Measurements from ENCODE around the gene PLEKHJ1.

PLEKHJ1 gene

DNA sequence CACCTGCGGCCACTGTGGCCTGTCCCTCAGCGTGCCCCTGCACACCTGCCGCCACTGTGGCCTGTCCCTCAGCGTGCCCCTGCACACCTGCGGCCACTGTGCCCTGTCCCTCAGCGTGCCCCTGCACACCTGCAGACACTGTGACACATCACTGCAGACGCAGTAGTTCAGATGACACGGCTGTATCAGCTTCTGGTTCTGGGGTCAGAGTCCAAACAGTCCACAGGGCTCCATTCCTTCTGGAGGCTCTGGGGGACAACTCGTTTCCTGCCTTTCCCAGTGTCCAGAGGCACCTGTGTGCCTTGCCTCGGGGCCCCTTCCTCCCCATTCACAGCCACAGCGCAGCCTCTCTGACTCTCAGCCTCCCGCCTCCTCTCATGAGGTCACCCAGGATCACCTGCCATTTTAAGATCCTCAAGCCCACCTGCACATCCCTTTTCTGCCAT lies 6.0 kb upstream of the PLEKHJ1 start:
- Mint-ChIP-seq H3K4me1 (ENCODE audit: low read depth in 2 of 2) (peaks cover 50 to 55% of the 10 kb centered on the region in 2 donors), H3K9me3 (no peaks in the 10 kb centered on the region), H3K36me3 (ENCODE audit: insufficient read depth) (peaks cover 67% of the 10 kb centered on the region), H3K27me3 (no peaks in the 10 kb centered on the region), H3K27ac (peak overlapping the region; percentile 83 to 88), H3K4me3 (peak overlapping the region; percentile 90 to 96)
- ATAC-seq (replicated peaks) (no peak), DNase-seq (no peak)

DNA sequence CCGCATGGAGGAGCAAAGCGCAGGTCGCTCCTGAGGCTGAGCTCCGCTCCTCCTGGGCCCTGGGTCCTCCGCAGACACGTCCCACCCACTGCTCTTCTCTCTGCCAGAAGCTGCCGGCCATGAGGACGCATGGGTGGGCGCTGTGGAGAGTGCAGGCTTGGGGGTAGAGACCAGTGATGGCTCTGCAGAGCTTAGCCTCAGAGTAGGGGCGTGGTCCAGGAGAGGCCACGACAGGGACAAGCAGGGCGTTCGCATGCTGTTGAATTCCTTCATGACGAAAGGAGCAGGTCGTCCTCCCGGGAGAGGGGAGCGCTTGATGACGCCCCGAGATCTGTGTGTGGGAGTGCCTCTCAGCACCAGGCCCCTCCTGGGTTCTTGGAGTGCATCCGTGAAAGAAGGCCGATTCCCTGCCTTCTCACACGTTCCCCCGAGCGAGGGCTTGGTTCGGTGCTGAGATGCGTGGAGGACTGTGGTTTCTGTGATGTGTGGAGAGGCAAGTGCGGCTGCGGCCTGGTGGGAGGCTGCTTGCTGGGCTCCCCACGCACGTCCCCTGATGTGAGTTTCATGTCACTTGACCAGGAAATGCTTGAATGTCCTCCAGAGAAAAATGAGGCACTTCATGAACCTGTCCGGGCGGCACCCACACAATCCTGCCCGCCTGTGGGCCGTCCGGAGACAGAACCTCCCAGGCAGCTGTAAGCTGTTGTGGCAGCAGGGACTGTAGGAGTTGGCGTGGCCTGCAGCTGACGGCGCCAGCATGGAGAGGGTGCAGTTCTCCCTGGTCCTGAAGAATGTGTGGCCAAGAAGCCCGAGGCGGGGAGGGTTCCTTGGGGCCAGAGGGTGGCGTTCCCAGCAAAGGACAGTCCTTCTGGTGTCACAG lies 5.0 kb upstream of the PLEKHJ1 start:
- peaks cover 53 to 61% of the 10 kb centered on the region in 2 donors for H3K4me1 Mint-ChIP-seq (ENCODE audit: low read depth in 2 of 2)
- DNase-seq (no peak), ATAC-seq (replicated peaks) (no peak)
- peaks cover 70% of the 10 kb centered on the region for H3K36me3 Mint-ChIP-seq (ENCODE audit: insufficient read depth)
- peak overlapping the region; percentile 98 to 100 for H3K27ac Mint-ChIP-seq
- no peaks in the 10 kb centered on the region for H3K27me3 Mint-ChIP-seq
- H3K9me3 Mint-ChIP-seq, result no peaks in the 10 kb centered on the region
- peak overlapping the region; percentile 90 to 96 for H3K4me3 Mint-ChIP-seq

DNA sequence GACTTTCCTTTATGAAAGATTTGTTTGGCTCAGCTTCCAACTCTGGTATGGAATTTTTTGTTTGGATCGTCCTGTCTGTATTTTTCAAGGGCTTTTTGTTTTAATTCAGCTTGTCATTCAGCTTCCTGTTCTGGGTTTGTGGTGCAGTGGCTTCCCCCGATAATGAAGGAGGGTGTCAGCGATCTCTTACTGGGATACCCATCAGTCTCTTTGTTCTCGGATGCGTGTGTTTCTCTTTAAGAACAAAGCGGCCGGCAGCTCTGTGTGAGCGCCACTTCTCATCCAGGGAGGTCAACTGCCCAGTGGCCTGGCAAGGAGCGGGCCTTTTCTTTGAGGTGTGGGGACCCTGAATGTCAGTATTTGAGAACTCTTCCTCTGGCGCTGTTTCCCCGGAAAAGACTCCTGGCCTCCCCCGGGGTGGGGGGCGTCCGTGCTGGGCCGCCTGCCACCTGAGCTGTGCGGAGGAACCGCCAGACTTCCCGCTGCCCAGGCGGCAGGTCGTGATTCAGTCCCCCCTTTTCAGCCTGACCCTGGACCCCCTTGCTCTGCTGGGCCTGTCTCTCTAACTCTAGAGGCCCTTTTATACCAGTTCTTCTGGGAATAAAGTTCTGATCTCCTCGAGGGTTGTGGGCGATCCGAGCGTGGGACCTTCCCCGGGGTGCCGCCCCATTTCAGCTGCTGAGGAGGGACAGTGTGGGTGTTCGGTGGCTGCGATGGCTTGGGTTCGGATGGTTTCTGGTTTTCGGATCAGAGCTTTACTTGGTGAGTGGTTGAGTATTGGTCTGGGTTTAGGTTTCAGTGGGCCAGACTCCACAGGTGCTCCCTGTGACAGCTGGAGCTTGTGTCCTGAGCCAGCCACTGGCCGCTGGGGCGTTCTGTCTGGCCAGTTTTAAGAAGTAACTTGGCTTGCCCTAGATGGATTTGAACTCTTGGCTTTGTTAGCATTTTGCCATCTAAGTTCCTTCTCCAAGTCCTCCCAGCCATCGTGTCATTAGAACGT lies 3.9 kb upstream of the PLEKHJ1 start:
- H3K27me3 Mint-ChIP-seq, result no peaks in the 10 kb centered on the region
- peak overlapping the region; percentile 98 to 100 for H3K27ac Mint-ChIP-seq
- H3K4me1 Mint-ChIP-seq (ENCODE audit: low read depth in 2 of 2), result peaks cover 58 to 63% of the 10 kb centered on the region in 2 donors
- H3K4me3 Mint-ChIP-seq, result peak overlapping the region; percentile 90 to 96
- no peaks in the 10 kb centered on the region for H3K9me3 Mint-ChIP-seq
- DNase-seq, result no peak
- peak; percentile 7 for ATAC-seq (replicated peaks)
- peaks cover 66% of the 10 kb centered on the region for H3K36me3 Mint-ChIP-seq (ENCODE audit: insufficient read depth)

DNA sequence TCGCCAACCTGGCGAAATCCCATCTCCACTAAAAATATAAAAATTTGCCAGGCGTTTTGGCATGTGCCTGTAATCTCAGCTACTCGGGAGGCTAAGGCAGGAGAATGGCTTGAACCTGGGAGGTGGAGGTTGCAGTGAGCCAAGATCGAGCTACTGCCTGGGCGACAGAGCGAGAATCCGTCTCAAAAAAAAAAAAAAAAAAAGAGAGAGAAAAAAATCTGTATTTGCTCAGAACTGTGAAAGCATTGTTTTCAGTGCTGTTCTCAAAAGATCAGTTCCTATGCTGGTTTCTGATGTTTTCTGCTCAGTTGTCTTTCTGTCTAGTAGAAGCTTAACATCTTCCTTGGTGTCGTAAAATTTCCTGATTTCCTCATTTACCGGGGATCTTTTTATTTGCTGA lies 3.0 kb upstream of the PLEKHJ1 start:
- no peak for ATAC-seq (replicated peaks)
- Mint-ChIP-seq H3K27me3 (no peaks in the 10 kb centered on the region), H3K4me1 (ENCODE audit: low read depth in 2 of 2) (peaks cover 67 to 70% of the 10 kb centered on the region in 2 donors)

DNA sequence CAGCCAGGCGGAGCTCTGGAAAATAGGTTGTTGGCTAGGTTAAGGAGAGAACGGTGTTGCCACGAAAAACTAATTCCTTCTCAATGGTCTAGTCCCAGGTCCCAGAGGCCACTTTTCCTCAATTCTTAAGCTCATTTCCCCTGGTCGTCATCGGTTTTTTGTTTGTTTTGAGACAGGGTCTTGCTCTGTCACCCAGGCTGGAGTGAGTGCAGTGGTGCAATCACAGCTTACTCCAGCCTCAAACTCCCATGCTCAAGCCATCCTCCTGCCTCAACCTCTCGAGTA lies 1.7 kb upstream of the PLEKHJ1 start:
- DNase-seq, result no peak
- Mint-ChIP-seq H3K4me3 (peak overlapping the region; percentile 90 to 96), H3K9me3 (no peaks in the 10 kb centered on the region), H3K27me3 (no peaks in the 10 kb centered on the region), H3K36me3 (ENCODE audit: insufficient read depth) (peaks cover 51% of the 10 kb centered on the region), H3K4me1 (ENCODE audit: low read depth in 2 of 2) (peaks cover 69 to 73% of the 10 kb centered on the region in 2 donors), H3K27ac (peak overlapping the region; percentile 98 to 100)
- ATAC-seq (replicated peaks), result no peak

More for the DNA sequence above, 3.0 kb upstream of the PLEKHJ1 start:
- H3K4me3 Mint-ChIP-seq, result peak overlapping the region; percentile 90 to 96
- no peaks in the 10 kb centered on the region for H3K9me3 Mint-ChIP-seq
- peak overlapping the region; percentile 98 to 100 for H3K27ac Mint-ChIP-seq
- peaks cover 59% of the 10 kb centered on the region for H3K36me3 Mint-ChIP-seq (ENCODE audit: insufficient read depth)
- no peak for DNase-seq

DNA sequence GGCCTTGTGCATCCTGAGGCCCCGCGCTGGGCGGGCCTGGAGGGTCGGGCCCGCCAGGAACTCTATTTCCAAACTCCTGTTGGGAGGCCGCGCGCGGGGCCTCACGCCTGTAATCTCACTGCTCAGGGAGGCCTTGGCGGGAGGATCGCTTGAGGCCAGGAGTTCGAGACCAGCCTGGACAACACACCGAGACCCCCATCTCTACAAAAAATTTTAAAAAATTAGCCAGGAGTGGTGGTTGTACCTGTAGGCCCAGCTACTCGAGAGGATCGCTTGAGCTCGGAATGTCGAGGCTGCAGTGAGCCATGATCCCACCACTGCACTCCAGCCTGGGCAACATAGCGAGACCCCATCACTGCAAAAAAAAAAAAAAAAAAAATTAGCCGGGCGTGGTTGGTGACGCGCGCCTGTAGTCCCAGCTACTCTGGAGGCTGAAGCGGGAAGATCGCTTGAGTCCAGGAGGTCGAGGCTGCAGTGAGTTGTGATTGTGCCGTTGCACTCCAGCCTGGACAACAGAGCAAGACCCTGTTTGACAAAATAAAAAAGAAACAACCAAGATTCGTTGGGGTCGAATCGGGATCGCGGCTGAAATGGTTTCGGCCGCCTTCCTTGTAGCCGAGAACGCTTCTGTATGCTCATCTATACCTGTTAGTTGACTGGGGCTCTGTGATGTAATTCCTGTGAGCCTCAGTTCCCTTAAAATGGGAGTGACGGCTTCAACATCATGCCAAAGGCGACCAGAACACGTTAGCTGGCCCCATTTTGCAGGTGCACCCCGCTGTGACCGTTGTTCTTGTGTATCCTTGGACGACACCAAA lies 1.1 kb upstream of the PLEKHJ1 start:
- Mint-ChIP-seq H3K4me1 (ENCODE audit: low read depth in 2 of 2) (peaks cover 64 to 68% of the 10 kb centered on the region in 2 donors), H3K36me3 (ENCODE audit: insufficient read depth) (peaks cover 51% of the 10 kb centered on the region), H3K4me3 (peak overlapping the region; percentile 90 to 96), H3K27ac (peak overlapping the region; percentile 98 to 100), H3K27me3 (no peaks in the 10 kb centered on the region), H3K9me3 (no peaks in the 10 kb centered on the region)
- DNase-seq (no peak), ATAC-seq (replicated peaks) (no peak)

DNA sequence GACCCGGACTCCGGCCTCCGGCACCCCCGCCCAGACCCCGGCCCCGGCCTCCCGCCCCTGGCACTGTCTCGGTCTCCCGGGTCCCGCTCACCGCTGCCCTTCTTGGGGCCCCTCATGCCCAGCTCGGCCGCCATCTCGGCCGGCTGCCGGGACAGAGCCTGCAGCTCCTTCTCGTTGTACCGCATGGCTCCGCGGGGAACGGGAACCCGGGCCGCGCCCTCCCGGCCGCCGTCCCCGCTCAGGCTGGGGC lies 140 bp downstream of the PLEKHJ1 start:
- no peaks in the 10 kb centered on the region for H3K27me3 Mint-ChIP-seq
- H3K36me3 Mint-ChIP-seq (ENCODE audit: insufficient read depth), result peaks cover 53% of the 10 kb centered on the region
- ATAC-seq (replicated peaks) (no peak), DNase-seq (no peak)
- peak overlapping the region; percentile 98 to 100 for H3K27ac Mint-ChIP-seq
- H3K4me3 Mint-ChIP-seq, result peak overlapping the region; percentile 90 to 96
- H3K4me1 Mint-ChIP-seq (ENCODE audit: low read depth in 2 of 2), result peaks cover 53 to 59% of the 10 kb centered on the region in 2 donors
- H3K9me3 Mint-ChIP-seq, result no peaks in the 10 kb centered on the region

DNA sequence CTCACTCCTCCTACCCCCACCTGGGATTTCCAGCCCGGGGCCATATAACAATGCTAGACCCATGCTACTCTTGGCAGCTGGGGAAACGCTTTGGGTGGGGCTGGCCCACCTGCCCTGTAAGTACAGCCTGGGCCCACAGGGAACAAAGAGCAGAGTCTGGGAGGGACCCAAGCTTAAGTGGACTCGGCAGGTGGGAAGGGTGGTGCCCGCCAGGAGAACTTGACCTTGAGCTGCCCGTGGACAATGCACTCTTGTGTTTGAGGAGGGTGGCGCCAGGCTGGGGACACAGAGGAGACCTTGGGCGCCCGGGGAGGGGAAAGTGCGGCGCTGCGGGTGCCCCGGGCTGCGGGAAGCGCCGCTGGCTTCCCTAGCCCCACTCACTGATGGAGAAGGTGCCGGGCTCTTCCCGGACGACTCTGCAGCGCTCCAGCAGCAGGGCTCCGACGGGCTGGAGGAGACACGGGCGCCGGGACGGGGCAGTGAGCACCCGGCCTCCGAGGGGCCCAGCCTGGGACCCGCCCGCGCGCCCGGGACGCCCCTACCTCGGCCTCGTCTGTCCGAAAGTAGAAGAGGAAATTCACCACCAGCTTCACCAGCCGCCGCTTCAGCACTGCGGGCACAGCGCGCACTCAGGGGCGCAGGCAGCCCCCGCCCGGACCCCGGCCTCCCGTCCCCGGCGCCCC lies 607 bp downstream of the PLEKHJ1 start:
- ATAC-seq (replicated peaks) (no peak), DNase-seq (no peak)
- H3K27ac Mint-ChIP-seq, result peak overlapping the region; percentile 91 to 98
- peaks cover 49 to 56% of the 10 kb centered on the region in 2 donors for H3K4me1 Mint-ChIP-seq (ENCODE audit: low read depth in 2 of 2)
- peaks cover 53% of the 10 kb centered on the region for H3K36me3 Mint-ChIP-seq (ENCODE audit: insufficient read depth)
- H3K27me3 Mint-ChIP-seq, result no peaks in the 10 kb centered on the region
- H3K4me3 Mint-ChIP-seq, result peak overlapping the region; percentile 90 to 96
- no peaks in the 10 kb centered on the region for H3K9me3 Mint-ChIP-seq

DNA sequence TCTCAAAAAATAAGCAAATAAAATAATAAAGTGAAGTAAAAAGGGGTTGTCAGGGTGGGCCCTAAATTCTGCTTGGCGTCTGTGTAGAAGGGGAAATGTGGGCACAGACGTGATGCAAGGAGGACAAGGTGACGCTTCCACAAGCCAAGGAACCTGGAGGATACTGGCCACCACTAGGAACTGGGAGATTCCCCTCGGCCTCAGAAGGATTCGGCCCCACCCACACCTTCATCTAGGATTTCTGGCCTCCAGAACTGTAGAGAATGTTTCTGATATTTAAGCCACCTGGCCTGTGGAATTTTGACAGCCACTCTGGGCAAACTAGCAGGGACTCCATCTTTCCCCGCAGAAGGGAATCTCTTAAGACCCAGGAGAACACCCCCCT lies 1.1 kb downstream of the PLEKHJ1 start:
- H3K27ac Mint-ChIP-seq, result peak overlapping the region; percentile 83 to 91
- H3K9me3 Mint-ChIP-seq, result no peaks in the 10 kb centered on the region
- peak overlapping the region; percentile 90 to 96 for H3K4me3 Mint-ChIP-seq
- H3K27me3 Mint-ChIP-seq, result no peaks in the 10 kb centered on the region
- ATAC-seq (replicated peaks) (no peak), DNase-seq (no peak)
- H3K4me1 Mint-ChIP-seq (ENCODE audit: low read depth in 2 of 2), result peaks cover 43 to 51% of the 10 kb centered on the region in 2 donors
- peaks cover 58% of the 10 kb centered on the region for H3K36me3 Mint-ChIP-seq (ENCODE audit: insufficient read depth)

DNA sequence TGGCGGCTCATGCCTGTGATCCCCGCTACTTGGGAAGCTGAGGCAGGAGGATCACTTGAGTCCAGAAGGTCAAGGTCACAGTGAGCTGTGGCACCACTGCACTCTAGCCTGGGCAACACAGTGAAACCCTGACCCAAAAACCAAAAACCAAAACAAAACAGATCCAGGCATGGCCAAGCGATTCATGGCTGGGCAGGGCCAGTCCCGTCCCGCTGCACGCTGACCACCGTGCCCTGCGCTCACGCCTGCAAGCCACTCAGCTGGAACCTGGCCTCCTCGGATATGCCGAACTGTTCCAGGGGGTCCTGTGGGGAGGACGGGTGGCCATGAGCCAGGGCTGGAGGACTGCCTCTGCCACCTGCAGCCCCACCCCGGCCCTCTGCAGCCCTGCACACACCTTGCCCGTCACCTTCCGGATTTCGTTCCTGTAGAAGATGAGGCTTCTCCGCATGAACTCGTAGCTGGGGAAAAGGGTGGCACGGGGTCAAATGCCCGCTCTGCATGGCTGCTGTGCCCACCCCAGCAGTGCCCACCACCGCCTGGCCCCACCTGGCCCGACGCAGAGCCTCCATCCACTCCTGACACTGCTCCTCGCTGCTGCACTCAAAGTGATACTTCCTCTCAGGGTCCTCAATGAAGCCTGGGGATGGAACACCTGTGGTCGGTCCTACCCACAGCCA lies 2.4 kb downstream of the PLEKHJ1 start:
- Mint-ChIP-seq H3K4me1 (ENCODE audit: low read depth in 2 of 2) (peaks cover 35 to 39% of the 10 kb centered on the region in 2 donors), H3K36me3 (ENCODE audit: insufficient read depth) (peaks cover 49% of the 10 kb centered on the region), H3K27ac (peak overlapping the region; percentile 6 to 91), H3K9me3 (no peaks in the 10 kb centered on the region), H3K4me3 (no peak overlapping the region), H3K27me3 (no peaks in the 10 kb centered on the region)
- ATAC-seq (replicated peaks) (no peak), DNase-seq (no peak)

DNA sequence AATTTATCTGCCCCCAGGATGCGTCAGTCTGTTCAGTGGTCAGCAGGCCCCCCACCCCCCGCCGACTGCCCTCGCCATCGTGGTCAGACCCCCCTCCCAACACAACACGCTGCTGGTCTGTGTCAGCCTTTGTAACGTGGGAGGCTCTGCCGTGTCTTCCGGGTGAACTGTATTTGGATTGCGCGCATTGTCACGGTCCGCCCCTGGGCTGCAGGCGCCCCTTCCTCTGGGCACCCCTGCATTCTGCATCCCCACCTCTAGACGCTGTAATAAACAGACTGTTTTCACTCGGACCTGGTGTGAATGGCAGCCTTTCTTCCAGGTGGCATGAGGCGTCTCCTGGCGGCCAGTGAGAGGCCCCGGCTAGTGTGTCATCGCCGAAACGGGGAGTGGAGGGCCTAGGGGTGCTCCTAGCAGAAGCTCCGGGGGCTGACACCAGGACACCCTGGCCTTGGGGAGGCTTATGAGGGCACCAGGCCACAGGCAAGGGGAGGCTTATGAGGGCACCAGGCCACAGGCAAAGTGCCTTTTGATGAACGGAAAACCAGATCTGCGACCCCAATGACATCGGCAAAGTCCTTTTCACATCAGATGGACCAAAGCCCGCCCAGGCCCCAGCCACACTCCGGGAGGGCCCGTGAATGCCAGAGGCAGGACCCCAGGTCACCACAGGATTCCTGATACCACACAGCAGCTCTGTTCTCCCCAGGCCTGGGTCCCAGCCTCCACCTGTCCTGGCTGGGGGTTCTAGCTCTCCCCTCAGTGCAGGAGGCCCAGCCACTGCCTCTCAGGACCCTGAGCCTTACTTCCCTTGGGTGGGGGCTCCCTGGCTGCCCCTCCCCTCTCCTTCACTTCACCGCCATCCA lies 3.6 kb downstream of the PLEKHJ1 start:
- peaks cover 23 to 27% of the 10 kb centered on the region in 2 donors for H3K4me1 Mint-ChIP-seq (ENCODE audit: low read depth in 2 of 2)
- H3K27me3 Mint-ChIP-seq, result no peaks in the 10 kb centered on the region

More for the DNA sequence above, 3.6 kb downstream of the PLEKHJ1 start:
- ATAC-seq (replicated peaks), result no peak
- Mint-ChIP-seq H3K9me3 (no peaks in the 10 kb centered on the region), H3K36me3 (ENCODE audit: insufficient read depth) (peaks cover 36% of the 10 kb centered on the region), H3K4me3 (peak overlapping the region in 1 of 2 donors; percentile 10), H3K27ac (no peak overlapping the region)
- no peak for DNase-seq

Data from effector memory CD8-positive, alpha-beta T cell (primary cell).